DMS79 (cell line): Measurements from ENCODE around the gene AFDN.
"Not testable (repeated sequence)": the region's sequence is repeated elsewhere in the genome, so short reads cannot be mapped to it uniquely, and the experiment has no call there.

ENCODE experiments used
- DNase-seq: peaks from one replicate; lab custom pipeline; 2025; lab: John Stamatoyannopoulos, UW

AFDN gene

DNA sequence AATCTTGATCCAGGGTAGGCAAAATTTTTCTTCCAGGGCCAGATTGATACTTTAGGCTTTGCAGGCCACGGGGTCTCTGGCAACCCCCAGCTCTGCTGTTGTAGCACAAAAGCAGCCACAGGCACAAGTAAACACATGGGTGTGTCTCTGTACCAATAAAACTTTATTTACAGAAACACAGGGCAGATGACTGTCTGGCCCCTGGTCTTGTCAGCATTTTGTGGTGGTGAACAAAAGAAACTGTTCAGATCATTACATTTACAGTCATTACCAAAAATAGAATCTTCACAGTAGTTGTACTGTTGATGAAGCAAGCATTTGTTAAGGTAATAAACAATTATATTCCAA, 125.8 kb downstream of the AFDN start:
- DNase-seq, result no peak

GRCh38 chr6:167953551-167953950, 126.8 kb downstream of the AFDN start:
- no peak for DNase-seq

DNA sequence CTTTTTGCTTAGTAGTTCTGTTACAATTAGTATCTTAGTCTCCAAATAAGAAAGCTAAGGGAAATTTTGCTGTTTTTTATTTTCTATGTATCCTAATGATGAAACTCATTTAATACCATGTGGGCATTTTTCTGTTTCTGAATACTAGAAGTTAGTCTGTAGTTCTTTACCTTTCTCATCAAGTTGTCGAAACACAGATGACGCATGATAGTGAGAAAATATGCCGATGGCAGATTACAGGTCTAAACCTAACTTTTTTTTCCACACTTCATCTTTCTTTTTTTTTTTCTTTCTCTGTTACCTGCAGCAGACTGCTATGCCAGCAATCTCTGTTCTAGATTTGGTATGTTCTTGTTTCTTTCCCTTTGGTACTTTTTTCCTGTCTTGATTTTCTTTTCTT, 127.4 kb downstream of the AFDN start:
- DNase-seq, result no peak

- no peak for DNase-seq
Measured at GRCh38 chr6:167956491-167956890, 129.8 kb downstream of the AFDN start.

- no peak for DNase-seq
Measured at GRCh38 chr6:167956983-167957492, 130.3 kb downstream of the AFDN start.

DNA sequence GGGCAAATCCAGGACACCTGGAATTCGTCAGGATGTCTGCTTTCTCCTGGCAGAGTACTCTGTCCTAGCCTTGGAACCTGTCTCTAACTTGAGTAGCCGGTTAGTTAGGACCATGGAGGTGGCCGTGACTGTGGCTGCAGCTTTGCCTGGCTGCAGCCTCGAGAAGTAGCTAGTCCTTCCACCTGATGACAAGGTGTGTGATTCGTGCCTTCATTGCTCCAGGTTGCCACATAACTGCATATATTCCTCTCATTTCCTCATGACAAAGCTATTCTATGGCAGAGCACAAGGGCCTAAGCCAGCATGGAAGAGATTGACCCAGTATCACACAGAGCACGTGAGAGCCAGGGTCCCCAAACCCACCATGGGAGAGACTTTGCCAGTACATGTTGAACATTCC, 130.9 kb downstream of the AFDN start:
- no peak for DNase-seq

DNA sequence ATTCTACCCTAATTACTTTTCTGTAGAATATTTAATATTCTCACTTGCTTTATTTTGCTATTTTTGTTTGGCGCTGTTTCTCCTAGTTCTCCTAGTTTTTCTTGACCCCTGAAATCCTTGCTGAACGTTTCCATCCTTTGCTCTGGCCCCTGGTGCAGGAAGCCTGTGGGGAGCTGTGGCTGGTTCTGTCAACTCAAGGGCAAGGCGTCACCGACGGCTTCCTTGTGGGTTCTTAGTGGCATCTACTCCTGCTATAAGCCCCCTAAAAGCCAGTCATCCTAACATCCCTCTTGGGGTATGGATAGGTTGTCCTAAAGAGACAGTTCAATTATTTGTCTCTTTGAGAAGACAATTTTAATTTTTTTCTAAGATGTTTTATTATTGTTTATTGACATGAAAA, 133.9 kb downstream of the AFDN start:
- DNase-seq, result no peak

- DNase-seq, result no peak
Measured at GRCh38 chr6:167962711-167963110, 136.0 kb downstream of the AFDN start.

DNA sequence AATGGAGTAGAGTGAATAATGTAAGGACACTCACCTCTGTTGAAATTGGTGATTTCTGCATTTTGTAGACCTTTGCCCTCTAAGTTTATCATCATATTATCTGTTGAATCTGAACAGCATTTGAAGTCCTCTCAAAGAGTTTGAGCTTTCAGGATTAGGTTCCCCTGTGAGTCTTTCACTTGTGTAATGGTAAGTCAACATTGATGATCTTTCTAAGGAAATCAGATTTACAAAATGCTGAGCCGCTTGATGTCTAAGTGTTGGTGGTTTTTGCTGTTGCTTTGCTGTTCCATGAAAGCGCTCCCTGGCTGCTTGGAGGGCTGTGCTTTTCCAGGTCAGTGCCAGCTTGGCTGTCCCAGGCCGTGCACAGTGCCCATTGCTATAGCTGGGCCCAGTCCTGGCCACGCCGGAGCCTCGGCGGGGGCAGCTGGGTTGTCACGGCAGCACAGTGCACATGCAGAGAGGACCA, 136.9 kb downstream of the AFDN start:
- DNase-seq, result no peak

GRCh38 chr6:167965592-167966539, 139.2 kb downstream of the AFDN start:
- no peak for DNase-seq

DNA sequence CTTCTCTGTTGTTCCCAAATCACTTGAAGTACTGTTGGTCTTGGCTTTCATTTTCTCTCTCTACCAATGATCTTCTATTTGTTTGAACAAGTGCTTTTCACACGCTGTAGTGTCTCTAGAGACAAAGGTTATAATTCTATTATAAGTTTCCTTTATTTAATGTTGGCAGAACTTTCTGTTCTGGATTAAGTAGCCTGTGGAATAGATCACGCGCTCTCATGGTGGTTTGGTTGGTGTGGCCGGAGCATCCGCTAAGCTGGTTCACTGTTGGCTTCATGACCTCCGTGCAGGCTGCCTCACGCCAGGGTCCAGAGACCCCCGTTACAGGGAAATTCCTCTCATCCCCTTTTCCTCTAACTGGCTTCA, 139.8 kb downstream of the AFDN start:
- DNase-seq, result no peak

DNA sequence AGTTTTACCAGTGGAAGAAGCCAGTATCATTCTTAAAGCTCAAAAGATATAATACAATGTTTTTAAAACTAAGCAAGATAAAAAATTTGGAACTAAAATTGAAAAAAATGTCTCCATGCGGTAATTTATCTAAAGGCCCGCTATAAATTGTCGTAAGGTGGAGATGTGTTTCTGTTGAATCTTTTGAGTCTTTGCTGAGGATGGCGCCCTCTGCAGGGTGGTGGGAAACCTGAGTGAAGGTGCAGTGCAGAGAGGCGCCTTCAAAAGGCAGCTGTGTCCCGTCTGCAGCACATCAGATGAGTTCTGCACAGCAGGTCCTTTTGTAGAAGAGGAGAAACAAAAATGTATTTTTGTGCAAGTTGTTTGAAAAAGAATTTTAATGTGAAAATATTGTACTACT, 141.4 kb downstream of the AFDN start:
- no peak for DNase-seq

- no peak for DNase-seq
Measured at GRCh38 chr6:167970230-167970629, 143.5 kb downstream of the AFDN start.

DNA sequence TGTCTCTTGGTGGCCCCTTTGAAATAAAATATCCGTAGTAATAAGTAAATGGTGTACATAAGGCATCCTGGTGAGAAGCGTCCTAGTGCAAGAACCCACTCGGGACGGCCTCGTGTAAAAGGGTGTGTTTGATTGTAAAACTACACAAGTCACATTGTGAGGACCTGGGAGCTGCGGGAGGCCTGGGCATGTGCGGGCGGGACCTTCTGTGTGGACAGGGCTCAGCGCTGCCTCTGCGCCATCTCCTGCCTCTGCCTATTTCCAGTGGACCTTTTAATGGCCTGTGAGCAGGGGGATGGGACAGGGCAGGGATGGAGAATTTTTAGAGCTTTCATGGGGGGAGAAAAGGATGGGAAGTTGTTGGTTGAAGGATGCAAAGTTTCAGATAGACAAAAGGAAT, 145.5 kb downstream of the AFDN start:
- no peak for DNase-seq

DNA sequence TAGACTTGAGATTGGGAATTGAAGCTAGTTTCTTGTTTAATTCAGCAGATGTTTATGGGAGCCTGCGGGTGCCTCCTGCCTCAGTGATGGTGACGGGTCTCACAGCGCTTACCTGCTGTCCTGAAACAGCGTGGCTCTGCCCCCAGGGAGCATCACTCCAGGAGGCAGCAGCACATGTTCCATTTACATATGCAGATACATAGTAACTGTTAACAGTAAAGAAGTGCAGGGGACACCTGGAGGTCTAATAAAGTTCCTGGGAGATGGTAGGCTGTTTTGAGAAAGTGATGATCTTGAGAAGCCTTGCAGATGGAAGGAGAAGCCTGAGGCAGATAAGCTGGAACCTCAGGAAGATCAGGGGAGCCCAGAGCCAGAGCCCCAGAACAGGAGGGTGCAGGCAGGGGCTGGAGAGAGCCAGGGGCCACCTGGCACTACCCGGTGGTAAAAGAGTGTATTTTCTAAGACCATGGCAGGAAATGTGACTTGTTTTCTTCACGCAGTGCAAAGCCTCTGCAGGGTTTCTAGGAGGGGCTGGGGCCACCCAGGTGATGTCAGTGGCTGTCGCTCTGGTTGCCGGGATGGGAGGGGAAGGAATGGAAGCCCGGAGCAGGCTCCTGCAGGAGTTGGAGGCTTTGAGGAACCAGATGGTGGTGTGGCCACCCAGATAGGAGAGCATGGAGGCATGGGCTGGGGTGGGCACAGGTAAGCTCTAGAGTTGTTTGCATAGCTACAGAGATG, 146.6 kb downstream of the AFDN start:
- no peak for DNase-seq

GRCh38 chr6:167974640-167975344, 148.1 kb downstream of the AFDN start:
- no peak for DNase-seq

GRCh38 chr6:167975458-167975857, 148.7 kb downstream of the AFDN start:
- no peak for DNase-seq

GRCh38 chr6:167976116-167976657, 149.5 kb downstream of the AFDN start:
- DNase-seq, result not testable (repeated sequence)

GRCh38 chr6:167976708-167977107, 150.0 kb downstream of the AFDN start:
- no peak for DNase-seq

DNA sequence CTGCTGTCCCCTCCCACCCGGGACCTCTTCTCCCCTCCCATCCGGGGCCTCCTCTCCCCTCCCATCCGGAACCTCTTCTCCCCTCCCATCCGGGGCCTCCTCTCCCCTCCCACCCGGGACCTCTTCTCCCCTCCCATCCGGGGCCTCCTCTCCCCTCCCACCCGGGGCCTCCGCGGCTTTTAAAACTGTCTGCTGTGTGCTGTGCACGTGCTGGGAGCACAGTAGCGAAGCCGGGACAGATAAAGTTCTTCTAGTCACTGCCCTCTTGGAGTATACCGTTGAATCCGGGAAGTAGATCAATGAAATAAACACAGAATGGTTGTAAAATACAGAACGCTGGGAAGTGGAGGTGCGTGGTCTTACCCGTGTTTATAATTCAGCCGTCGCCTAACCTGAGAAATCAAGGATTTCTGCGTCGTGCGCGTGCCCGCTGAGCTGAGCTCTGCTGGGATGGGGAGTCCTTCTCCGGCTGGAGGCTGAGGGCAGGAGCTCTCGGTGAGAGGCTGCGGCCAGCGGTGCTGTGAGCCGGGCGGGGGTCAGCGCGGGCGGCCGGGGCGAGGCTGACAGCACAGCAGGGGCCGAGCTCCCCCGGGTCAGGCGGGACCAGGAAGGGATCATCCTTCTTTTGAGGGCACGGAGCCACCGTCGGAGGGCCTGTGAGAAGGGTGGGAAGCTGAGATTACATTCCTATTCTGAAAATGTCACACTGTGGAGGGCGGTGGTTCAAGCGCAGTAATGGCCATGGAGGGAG, 151.2 kb downstream of the AFDN start:
- no peak for DNase-seq

GRCh38 chr6:167978607-167979006, 151.9 kb downstream of the AFDN start:
- no peak for DNase-seq
